Right forelimb (tissue), 1 donor: ENCODE measurements around the gene ATP8A2.

Source experiments
- DNase-seq: peaks from one replicate; pipeline ENCODE4 v3.0.0-alpha.2; 2018

ATP8A2 gene

DNA sequence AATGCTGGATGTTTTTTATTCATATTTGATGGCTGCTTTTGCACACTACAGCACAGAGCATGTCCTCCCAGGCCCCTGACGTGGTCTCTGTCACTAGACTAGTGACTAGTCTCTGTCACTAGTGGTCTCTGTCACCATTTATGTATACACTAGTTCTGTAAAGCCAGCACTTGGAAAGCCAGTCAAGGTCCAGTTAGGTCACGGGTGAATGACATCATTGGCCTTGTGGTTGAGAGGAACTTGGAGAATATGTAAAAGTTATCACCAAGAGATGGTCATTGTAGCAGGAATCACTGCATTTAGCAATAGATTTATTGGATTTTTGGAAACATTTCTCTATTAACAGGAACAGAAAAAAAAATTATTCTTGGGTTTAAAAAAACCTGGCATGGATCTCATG lies 607.2 kb downstream of the ATP8A2 start:
- DNase-seq, result no peak

- no peak for DNase-seq
Observed at GRCh38 chr13:25979371-25979770, 607.6 kb downstream of the ATP8A2 start.

DNA sequence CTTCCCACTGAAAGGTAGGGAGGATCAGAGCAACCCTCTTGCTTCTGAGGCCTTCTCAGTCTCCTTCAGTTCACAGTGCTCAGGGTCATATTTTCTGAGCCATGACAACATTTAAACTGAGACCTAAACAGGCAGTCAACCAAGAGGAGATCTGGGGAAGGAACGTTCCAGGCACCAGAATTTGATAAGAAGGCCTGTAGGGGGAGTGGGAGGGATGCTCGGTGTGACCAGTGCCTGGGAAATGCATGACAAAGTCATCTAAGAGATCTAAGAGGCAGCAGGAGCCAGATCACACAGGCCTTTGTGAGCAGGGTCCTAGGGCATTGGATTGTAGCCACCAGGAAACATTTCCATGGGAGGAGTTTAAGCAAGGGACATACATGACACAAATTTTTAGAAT lies 608.5 kb downstream of the ATP8A2 start:
- no peak for DNase-seq

GRCh38 chr13:25981060-25981459 lies 609.3 kb downstream of the ATP8A2 start:
- no peak for DNase-seq

DNA sequence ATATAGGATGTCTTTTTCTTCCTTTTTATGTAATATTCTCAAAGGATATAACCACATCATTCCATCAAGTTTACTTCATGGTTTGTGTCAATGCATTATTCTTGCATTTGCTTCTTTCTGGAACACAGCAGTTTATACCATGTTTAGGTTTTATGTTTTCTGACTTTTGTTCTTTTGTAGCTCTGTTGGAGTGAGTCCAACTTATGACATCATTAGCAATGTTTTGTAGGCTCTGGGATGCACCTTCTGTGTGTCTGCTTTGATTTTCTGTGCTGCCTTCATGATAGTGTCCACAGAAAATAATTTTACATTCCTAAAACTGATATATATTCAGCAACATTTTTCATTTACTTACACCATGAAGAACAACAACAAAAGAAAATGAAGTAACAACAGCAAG lies 611.1 kb downstream of the ATP8A2 start:
- no peak for DNase-seq

DNA sequence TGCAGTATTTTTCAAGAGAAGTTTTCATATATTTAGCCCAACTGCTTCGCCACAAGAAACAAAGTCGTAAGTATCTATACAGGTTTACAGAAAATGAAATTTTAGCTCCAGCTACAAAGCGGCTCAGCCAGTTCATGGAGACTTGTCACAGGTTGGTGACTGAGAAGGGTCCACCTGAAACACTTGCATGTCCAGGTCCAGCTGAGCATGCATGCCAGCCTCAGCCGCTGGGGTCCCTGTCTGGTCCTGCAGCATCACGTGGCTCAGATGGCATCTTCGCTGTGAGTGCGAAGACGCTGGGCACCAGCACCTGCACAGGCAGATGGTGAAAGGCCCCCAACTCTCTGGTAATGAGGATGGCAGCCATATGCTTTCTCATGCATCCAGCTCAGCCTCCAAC lies 616.2 kb downstream of the ATP8A2 start:
- DNase-seq, result no peak

GRCh38 chr13:25988661-25989060 lies 616.9 kb downstream of the ATP8A2 start:
- DNase-seq, result no peak

GRCh38 chr13:25990801-25991200 lies 619.0 kb downstream of the ATP8A2 start:
- DNase-seq, result no peak

DNA sequence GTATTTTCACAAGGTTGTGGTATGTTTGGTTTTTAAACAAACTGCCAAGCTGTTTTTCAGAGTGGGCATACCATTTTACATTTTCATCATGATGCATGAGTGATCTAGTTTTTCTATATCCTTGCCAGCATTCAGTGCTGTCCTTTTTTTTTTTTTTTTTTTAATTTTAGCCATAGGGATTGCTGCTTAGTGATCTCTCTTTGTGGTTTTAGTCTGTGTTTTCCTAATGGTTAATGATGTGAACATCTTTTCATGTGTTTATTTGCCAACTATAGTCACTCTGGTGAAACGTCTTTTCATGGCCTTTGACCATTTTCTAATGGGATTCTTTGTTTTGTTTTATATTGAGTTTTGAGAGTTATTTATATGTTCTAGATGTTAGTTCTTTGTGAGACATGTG lies 620.3 kb downstream of the ATP8A2 start:
- DNase-seq, result no peak

- DNase-seq, result no peak
Observed at GRCh38 chr13:26007261-26008125, 635.7 kb downstream of the ATP8A2 start.

- no peak for DNase-seq
Observed at GRCh38 chr13:26010487-26011207, 638.9 kb downstream of the ATP8A2 start.

GRCh38 chr13:26011208-26011573 lies 639.4 kb downstream of the ATP8A2 start:
- DNase-seq, result no peak

GRCh38 chr13:26011996-26012821 lies 640.4 kb downstream of the ATP8A2 start:
- DNase-seq, result peak; percentile 65

DNA sequence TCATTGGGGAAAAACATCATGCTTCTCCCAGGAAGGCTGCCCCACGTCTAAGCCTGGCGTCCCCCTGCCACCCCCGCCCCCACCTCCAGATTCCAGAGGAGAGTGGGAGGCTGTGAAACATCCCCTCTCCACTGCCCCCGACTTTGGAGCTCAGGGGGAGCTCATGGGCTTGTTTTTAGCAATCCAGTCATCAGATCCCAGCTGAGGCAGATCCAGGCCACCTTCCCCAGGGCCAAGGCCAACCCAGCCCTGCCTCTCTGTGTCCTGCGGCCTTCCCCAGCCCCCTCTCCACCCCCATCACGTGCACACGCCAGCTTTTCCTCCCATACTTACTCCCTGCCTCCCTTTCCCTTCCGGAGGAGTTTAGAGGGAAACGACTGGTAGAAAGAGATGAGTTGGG lies 641.2 kb downstream of the ATP8A2 start:
- no peak for DNase-seq

DNA sequence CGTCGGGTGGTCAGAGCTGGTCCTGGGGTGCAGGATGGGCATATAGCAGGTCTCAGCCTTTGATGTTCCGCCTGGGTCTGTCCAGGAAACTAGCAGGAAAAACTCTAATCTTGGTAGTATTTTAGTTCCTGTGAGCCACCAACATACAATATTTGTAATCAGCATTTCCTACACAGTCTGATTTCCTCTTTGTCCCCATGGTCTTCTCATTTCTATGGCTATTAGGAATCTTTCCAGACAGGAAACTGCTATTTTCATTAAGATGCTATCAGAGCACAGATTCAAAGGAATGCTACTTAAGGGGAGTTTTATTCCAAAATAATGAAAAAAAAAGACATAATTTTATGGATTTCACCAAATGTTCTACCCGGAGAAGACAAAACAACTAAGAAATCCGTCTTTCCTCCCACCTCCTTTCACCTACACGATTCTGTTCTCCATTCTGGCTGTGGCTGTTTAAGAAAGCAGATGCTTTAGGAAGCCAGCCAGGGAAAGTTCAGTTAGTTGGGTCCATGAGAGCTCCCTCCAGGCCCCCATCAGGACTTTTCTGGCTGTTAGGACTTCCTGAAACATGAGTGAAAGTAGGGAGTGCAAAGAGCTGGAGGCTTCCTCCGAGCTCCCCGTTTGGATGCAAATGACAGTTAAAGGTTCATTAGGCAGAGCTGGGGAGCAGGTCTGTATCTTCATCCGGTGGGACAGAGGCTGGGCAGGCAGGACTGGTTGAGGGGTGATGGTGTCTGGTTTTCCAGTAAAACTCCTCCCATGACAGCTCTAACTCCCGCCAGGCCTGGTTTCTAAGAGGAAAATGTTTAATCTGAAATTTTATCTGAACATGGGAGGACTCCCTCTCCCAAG lies 643.7 kb downstream of the ATP8A2 start:
- DNase-seq, result no peak

DNA sequence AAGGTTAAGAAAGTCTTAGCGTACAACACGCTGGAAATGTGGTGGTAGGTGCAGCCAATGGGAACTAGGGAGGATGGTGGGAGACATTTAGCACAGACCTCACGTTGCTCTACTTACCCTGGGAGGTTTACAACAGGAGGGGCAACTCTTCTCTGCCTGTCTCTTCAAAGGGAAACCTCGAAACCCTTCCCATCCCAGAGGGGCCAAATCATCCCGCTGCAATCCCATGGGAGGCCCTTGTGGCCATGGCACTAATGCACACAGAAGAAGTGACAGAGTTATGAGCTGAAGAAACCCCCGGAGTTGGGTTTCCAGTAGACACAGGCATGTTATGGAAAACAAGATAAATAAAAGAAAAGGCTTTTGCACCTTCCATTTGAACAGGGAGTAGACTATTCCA lies 644.4 kb downstream of the ATP8A2 start:
- no peak for DNase-seq

DNA sequence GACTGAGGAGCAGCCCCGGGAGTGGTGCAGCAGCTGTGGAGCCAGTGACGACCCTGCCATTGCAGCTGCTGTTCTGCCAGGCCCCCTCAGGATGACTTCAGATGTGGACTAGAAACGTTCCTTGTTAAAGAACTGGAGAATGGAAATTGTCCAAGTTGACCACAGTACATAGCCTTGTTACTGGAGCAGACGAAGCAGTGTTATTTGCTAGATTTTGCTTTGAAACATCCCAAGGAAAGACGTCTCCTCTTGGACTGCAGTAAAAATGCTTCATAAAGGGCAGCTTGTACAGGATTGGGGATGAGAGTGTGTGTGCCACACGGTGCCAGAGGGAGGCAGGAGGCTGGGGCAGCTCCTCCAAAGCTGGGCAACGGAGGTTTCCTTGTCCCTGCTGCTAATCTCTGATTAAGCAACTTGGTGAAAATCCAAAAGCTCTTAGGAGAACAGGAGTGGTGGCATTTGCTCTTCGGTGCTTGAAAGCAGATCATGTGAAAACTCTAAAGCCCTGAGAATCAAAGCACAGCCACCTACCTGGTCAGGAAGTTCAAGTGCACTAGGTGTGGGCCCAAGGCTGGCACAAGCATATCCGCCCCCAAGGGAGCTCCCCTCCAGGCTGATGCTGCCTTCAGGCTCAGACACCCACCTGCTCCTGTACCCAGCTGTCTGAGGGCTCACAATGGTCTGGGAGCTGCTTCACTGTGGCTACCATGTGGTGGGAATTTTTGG lies 645.6 kb downstream of the ATP8A2 start:
- DNase-seq, result no peak

DNA sequence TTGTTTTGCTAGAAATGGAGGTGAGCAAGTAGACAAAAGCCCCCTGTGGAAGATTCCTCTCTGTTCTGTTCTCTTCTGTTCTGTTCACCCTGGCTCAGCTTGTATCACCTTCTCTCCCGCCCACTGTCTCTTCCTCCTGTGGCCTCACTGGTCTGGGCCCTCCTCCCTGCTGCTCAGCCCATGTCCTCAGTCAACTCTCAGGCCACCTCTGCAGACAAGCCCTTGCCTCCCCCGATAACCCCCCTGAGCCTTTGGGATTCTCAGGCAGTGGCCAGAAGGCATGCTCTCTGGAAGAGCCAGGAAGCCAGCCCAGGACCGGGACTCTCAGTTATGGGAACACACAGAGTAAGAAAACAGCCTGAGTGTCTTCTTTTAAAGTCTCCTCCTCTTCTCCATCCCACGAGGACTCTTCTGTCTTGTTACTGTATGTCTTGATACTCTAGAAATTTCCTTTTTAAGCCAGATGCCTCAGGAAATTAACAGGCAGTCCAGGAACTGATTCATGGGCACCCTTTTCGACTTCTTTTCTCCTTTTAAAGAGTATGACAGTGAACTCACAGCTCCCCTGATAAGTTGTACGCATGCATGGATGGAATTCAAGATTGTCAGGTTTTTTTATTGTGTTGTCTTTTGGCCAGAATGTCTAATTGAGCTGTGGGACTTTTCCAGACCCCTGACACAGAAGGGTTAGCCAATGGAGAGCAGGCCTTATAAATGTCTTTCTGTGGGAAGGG lies 646.3 kb downstream of the ATP8A2 start:
- DNase-seq, result no peak

DNA sequence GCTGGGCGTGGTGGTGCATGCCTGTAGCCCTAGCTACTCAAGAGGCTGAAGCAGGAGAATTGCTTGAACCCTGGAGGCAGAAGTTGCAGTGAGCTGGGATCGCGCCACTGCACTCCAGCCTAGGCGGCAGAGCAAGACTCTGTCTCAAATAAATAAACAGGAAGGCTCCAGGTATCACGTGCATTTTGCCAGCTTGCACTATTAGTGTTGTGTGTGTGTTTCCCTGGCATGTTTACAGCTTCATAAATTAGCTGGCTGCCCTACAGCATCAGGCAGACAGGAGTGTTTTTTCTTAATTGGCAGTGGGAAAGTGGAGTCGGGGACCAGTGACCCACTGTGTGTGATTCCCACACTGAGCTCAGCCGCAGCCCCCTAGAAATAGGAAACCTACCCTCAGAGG lies 647.5 kb downstream of the ATP8A2 start:
- DNase-seq, result no peak

GRCh38 chr13:26019881-26020870 lies 648.4 kb downstream of the ATP8A2 start:
- DNase-seq, result no peak
